Stimulated activated CD4-positive, alpha-beta T cell treated with anti-CD3 and anti-CD28 coated beads, TNF-alpha, amount 100 ng/mL, for 24 hours (primary cell): Measurements from ENCODE around the gene TUNAR.
"Not testable (repeated sequence)": the region's sequence is repeated elsewhere in the genome, so short reads cannot be mapped to it uniquely, and the experiment has no call there.

Experiments used
- DNase-seq, 3 experiments: peaks; one replicate each; pipeline ENCODE4 v3.0.0-alpha.2; 2020; ENCODE audit warnings: low read depth in 3 of 3

TUNAR gene

DNA sequence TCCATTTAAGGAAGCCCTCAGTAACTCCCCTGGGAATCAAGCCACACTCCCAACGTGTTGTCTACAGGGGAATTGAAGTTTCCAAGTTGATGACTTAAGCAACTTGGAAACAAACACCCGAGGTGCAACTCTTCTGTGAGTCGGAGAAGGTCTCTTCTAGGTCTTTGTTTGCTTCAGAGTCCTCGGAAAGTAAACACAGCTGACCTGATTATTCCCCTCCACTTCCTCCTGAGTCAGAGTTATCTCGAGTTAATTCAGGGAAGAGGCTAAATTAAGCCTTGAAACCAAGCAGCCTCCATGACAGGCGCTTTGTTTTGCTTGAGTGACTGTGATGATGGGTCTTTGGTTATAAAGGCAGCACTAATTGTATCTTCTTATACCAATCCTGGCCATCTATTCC lies 41.8 kb downstream of the TUNAR start:
- DNase-seq = no peak

DNA sequence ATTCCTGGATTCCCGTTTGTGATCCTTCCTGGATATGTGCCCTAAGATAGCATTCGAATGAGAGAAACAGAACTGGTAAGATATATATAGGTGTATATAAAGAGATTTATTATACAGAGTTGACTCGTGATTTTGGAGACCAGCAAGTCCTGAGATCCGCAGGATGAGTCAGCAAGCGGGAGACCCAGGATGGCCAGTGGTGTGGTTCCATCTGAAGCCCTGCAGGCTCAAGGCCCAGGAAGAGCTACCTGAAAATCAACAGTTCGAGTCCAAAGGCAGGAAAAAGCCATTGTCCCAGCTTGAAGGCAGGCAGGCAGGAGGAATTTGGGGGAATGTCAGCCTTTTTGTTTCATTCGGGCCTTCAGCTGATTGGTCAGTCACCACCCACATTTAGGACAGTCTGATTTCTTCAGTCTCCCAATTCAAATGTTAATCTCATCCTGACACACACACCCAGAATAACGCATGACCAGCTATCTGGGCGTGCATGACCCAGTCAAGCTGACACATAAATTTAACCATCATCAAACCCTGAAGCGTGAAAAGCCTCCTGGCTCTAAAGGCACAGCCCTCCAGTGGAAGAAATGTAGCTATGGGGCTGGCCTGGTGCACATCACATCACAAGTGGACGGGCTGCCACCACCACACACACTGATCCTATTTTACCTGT lies 44.3 kb downstream of the TUNAR start:
- DNase-seq = no peak

DNA sequence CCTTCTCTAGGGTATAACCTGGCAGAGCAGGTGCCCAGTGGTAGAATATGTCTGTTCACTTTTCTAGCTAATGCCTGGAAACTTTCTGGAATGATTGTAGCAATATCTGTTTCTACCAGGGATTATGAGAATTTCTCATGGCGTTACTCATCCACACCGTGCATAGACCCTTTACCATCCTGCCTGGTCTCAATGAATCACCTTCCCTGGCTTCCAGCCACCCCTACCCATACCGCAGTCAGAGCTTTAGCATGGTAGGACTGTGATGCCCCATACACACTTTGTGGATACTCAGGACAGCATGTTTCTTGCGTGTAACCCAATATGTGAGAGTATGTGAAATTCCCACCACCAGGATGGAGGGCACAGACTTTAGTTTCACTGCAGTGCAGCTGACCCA lies 45.4 kb downstream of the TUNAR start:
- DNase-seq = no peak

DNA sequence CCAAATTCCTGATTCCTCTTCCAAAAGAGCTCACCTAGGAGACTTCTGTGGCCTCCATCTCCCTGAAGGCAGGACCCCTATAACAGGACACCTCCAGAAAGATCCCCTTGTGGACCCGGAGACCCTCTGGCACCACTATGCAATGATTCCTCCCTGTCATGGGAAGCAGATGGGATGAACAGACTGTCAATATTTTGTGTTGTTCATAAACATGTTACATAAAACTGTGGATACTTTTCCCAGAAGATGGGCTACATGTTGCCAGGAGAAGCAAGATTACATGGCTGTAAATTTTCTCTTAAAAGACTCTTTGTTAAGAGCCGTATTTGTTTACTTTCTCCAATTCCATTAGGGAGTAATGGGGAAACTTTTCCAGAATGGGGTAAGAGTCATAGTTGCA lies 52.1 kb downstream of the TUNAR start:
- DNase-seq = no peak

DNA sequence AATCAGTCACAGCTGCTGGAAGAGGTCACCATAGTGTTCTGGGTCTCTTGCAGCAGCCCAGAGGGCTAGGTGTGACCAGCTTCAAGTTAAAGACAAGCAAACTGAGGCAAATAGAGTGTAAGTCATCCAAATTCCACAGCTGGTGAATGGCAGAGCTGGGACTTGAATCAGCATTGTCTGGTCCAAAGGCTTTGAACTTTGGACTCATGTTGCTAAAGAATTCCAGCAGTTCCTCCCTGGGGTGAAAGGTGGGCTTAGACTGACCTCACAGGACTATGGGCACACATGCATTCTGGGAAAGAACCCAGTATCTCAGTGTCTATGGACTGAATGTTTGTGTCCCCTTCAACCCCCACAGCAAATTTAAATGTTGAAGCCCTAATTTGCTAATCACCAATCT lies 54.8 kb downstream of the TUNAR start:
- DNase-seq = no peak

DNA sequence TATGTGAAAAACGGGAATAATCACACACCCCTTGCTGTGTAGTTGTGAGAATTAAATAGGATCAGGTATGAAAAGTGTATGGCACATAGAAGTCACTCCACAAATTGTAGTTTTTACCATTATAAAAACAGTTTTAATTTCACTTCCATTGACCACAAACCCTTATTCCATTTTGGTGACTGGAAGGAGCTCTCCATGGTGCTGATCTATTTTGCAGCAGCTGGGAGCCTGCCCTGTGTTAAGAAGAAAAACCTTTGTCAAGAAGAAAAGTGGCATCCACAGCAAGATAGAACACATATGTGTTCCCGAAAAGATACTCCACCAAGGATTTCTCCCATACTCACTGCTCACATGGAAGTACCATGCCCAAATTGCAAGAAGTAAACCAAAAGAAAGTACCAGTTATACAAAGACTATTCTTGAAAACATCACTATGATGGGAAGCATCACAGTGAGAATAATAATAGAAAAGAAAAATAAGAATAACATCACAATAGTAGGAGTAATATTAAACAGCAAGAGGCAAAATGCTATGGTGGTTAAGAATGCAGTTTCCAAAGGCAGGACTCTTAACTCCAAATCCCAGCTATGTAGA lies 58.7 kb downstream of the TUNAR start:
- DNase-seq = no peak

DNA sequence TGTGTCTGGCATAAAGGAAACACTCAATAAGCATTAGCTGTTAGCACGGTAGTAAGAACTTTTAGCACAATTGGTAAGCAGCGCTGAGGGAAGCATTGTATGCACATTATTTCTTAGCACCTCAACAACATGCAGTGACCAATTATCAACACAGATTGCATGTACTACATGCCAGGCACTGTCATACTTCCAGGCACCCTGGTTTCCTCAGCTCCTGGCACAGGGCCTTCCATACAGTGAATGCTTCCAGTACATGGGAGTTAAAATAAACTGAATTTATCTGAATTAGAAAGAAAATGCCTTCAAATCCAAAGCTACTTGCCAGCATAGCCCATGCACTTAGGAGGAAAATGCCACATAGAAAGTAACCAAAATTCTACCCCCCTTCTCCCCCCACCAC lies 59.4 kb downstream of the TUNAR start:
- DNase-seq = no peak

DNA sequence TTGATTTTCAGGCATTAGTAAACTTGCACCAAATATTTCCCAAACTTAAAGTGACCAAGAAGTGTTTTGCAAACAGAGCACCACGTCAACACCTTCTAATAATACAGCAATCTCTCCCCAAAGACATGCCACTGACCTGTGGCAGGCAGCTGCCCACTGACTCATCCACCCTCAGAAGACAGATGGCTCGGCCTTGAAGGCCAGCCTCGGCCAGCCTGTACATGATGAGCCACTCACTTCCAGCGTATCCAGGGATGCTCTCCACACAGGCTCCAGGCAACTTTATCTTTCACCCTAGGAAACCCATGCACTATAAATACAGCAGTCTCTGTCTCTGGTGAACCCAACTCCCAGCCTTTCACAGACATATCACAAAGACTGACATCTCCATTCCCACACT lies 62.7 kb downstream of the TUNAR start:
- no peak for DNase-seq

DNA sequence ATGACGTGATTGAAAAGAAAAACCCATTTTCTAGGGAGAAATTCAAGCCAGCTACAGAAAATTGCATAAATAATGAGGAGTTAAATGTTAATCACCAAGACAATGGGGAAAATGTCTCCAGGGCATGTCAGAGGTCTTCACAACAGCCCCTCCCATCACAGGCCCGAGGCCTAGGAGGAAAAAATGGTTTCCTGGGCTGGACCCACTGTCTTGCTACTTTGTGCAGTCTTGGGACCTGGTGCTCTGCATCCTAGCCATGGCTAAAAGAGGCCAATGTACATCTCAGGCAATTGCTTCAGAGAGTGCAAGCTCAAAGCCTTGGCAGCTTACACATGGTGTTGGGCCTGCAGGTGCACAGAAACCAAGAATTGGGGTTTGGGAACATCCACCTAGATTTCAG lies 65.3 kb downstream of the TUNAR start:
- no peak for DNase-seq

DNA sequence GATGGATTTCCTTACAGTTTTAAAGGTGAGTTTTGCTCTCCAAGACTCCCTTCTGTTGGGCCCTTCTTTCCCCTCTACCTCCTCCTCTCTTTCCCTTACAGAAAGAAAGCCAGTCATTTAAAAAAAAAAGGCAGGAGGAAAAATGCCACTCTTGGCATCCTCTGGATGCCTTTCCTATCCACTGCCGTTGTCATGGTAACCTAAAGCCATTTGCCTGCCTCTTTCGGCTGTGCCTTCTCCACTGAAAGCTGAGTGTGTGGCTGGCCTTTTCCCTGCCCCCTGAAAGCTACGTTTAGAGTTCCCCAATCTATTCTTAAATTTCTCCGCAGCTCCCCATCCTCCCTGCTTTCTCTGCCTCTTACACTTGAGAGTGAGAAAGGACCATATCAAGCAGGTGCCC lies 67.1 kb downstream of the TUNAR start:
- no peak for DNase-seq

DNA sequence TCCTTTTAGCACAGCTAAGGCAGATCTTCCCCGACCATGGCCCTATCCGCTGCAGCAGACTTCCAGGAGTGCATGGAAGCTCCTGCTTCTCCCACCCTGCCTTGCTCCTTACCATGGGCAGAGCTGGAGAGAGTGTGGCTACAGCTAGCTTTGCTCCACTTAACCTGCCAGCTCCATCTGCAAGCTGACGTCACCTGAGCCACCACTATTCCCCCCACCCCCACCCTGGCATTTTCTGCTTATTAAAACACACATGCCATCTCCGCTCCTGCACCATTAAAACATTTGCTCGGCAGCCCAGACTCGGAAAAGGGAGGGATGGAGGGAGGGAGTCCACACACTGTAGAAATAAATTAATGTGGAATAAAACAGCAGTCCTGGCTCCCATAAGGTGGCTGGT lies 67.8 kb downstream of the TUNAR start:
- DNase-seq = no peak

DNA sequence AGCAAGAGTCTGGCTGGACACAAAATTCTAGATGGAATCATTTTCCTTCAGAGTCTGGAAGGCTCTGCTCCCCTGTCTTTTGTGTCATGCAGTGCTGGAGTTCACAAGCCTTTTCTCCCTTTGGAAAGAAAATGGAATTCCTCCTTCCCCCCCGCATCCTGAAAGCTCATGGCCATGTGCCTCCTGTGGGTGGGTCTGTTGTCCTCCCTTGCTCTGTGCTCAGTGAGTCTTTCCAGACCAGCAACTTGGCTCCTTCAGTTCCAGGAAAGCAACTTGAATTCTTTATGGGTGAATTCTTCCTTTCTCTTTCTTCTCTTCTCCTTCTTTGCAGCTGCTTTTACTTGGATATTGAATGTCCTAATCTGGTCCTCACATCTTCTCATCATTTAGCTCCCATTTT lies 70.2 kb downstream of the TUNAR start:
- no peak for DNase-seq

DNA sequence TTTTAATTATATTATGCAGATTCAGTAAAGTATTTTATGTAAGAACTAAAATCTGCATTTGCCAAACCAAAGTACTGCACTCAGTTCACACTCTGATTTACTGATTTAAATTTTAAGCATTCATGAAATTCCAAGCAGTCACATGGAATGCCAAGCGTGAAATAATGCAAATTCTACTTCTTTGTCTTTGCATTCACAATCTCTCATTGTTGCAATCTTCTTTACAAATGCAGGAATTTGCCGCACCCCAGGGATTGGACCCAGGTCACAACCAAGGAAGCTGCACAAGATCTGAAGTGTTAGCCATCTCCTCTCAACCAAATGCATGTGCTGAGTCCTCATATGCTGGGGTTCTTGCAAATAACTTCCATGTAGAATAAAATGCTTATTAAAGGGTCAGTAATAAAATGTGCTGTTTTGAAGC lies 71.9 kb downstream of the TUNAR start:
- no peak for DNase-seq

DNA sequence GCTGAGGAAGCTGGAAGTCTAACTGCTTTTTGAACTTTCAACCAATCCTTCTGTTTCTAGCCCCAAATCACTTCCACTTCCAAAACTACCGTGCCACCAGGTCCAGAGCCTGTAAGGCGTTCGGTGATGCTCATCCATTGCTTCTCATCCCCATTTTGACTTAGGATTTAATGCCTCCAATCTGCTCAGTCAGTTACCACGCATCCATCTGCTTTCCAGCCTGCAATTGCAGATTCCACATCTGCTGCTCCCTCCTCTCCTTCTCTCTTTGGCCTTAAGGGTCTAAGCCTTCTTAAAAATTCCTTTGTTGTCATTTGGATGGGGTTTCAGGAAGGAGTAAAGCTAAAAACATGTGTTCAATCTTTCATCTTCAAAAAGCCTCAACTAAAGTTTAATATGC lies 74.7 kb downstream of the TUNAR start:
- no peak for DNase-seq

DNA sequence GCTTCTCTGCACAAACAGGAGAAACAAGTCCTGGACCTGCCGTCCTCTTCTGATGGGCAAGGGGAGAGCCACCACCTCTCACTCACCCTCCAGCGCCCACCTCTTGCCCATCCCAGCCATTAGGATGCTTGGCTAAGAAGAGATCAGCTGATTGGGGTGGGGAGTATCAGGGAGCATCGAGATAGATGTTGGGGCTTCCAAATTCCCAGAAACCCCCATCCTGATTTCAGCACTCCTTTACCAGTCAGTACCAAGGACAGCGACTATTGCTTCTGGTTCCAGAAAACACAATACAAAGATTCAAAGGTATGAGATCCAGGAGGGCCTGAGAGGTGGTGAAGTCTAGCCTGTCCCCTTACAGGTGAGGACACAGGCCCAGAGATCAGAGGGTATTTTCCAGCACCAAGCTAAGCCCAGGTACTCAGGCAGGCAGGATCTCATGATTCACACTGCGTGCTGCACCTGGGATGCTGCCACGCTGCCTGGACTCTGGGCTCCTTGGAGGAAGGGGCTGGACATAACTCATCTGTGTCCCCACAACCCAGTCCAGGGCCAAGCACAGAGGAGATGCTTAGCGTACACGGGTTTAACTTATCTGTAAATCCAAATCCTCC lies 76.6 kb downstream of the TUNAR start:
- DNase-seq = no peak

DNA sequence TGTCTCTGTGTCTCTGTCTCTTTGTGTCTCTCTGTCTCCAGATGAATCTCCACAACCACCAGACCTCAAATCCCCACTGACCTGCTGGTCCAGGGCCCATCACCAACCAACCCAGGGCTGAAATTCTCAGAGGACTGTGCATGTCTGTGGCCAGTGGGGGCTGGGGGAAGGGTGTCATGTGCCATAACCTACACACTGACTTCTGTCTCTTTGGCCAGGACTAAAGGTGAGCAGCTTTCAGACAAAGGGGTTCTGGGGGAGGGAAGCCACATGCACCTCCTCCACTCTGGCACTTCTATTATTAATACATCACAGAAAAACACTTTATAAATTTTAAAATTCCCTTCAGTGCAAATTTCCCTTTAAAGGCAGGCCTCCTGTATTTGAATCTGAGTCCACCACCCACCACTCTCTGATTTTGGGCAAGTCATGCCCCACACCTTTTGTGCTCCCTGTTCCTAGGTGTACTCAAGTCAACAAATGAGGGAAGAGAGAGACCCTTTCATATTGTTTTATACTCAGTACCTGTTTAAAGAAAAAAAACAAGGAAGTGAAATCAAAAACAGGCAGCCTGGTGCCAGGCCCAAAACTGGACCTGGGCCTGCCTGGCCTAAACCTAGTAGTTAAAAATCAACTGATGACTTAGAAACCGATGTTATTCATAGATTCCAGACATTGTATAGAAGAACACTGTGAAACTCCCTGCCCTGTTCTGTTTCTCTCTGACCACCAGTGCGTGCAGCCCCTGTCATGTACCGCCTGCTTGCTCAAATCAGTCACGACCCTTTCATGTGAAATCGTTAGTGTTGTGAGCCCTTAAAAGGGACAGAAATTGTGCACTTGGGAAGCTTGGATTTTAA lies 80.2 kb downstream of the TUNAR start:
- no peak for DNase-seq

DNA sequence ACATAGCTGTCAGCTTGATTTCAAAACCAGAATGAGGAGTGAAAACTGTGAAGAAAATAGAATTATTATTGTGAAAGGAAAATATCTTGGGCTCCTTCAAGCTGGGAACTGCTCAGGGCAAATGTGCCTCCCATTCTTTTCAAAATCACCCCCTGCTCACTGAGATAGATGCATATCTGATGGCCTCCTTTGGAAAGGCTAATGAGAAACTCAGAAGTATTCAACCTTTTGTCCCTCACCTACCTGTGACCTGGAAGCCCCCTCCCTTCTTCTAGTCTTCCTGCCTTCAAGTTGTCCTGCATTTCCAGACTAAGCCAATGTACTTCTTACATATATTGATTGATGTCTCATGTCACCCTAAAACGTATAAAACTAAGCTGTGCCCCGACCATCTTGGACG lies 81.5 kb downstream of the TUNAR start:
- DNase-seq = no peak

DNA sequence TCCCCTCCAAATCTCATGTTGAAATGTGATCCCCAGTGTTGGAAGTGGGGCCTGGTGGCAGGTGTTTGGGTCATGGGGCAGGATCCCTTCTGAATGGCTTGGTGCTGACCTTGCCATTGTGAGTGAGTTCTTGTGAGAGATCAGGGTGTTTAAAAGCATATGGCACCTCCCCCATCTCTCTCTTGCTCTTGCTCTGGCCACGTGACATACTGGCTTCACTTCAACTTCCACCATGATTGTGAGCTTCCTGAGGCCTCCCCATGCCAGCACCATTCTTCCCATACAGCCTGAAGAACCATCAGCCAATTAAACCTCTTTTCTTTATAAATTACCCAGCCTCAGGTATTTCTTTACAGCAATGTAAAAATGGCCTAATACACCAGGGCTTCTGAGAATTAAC lies 82.7 kb downstream of the TUNAR start:
- no peak for DNase-seq

DNA sequence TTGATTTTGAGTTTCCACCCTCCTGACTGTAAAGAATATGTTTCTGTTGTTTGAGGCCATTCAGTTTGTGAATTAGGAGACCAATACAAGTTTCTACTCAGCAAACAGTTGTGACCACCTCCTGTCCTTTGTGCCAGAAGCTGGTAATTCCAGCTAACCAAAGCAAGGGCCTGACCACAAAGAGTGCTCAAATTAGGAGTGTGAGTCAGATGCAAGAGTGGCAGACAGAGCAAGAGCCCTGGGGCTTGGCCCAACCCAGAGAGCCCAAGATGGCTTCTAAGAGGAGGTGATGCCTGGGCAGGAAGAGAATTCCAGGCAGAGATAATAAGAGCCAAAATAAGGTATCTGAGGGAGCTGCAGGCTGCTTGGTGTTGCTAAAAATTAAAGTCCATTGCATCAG lies 84.8 kb downstream of the TUNAR start:
- DNase-seq = no peak

DNA sequence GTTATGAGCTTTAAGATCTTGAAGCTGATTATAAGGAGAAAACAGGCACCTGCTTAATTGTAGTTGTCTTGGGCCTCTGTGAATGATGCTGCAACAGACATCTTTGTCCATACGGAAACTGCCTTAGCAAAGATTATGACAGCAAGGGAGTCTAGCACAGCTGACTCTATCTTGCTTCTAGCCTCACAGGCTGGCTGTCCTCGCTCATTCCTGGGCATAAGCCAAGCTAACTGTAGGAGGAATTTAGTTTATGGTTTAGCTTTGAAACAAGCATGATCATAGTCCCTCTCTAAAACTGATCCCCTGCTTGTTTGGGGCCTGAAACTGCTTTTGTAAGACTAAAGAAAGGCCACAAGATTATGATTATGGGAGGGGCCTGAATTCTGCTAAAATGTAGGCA lies 88.3 kb downstream of the TUNAR start:
- DNase-seq = no peak

DNA sequence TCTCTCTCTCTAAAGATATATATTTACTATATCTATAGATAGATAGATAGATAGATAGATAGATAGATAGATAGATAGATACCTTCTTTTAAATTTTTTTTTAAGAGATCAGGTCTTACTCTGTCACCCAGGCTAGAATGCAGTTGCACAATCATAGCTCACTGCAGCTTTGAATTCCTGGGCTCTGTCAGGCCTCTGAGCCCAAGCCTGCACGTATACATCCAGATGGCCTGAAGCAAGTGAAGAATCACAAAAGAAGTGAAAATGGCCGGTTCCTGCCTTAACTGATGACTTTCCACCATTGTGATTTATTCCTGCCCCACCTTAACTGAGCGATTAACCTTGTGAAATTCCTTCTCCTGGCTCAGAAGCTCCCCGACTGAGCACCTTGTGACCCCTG lies 91.4 kb downstream of the TUNAR start:
- DNase-seq = not testable (repeated sequence)
